HG03097 (cell line): Measurements from ENCODE around the gene CACNA2D3.

Source experiments
- ATAC-seq: cut with Tn5 transposase; IDR thresholded peaks from one replicate; pipeline ENCODE4 v1.9.1; 2021; ENCODE audit not compliant: unreplicated experiment, low FRiP score

The CACNA2D3 gene

GRCh38 chr3:54647721-54648120, 525.4 kb downstream of the CACNA2D3 start:
- ATAC-seq, result no peak

- no peak for ATAC-seq
These were observed 527.2 kb downstream of the CACNA2D3 start for GRCh38 chr3:54649551-54649950.

GRCh38 chr3:54653456-54654195, 531.3 kb downstream of the CACNA2D3 start:
- ATAC-seq, result no peak

- no peak for ATAC-seq
These were observed 532.4 kb downstream of the CACNA2D3 start for GRCh38 chr3:54654776-54655175.

GRCh38 chr3:54659347-54659746, 537.0 kb downstream of the CACNA2D3 start:
- ATAC-seq, result no peak

- no peak for ATAC-seq
These were observed 538.4 kb downstream of the CACNA2D3 start for GRCh38 chr3:54660714-54661132.

- ATAC-seq, result no peak
These were observed 538.8 kb downstream of the CACNA2D3 start for GRCh38 chr3:54661151-54661550.

GRCh38 chr3:54663501-54664011, 541.2 kb downstream of the CACNA2D3 start:
- ATAC-seq, result no peak

- ATAC-seq, result no peak
These were observed 542.8 kb downstream of the CACNA2D3 start for GRCh38 chr3:54665016-54665600.

GRCh38 chr3:54668236-54668635, 545.9 kb downstream of the CACNA2D3 start:
- ATAC-seq, result no peak

GRCh38 chr3:54670201-54671000, 548.0 kb downstream of the CACNA2D3 start:
- ATAC-seq, result no peak

- no peak for ATAC-seq
These were observed 549.2 kb downstream of the CACNA2D3 start for GRCh38 chr3:54671511-54671910.

GRCh38 chr3:54676087-54676486, 553.7 kb downstream of the CACNA2D3 start:
- ATAC-seq, result no peak

GRCh38 chr3:54681706-54682105, 559.4 kb downstream of the CACNA2D3 start:
- no peak for ATAC-seq

- no peak for ATAC-seq
These were observed 562.9 kb downstream of the CACNA2D3 start for GRCh38 chr3:54685213-54685612.

GRCh38 chr3:54691289-54691771, 569.0 kb downstream of the CACNA2D3 start:
- no peak for ATAC-seq

GRCh38 chr3:54696313-54696712, 574.0 kb downstream of the CACNA2D3 start:
- ATAC-seq, result no peak

- ATAC-seq, result no peak
These were observed 575.7 kb downstream of the CACNA2D3 start for GRCh38 chr3:54698054-54698453.

GRCh38 chr3:54703923-54704322, 581.6 kb downstream of the CACNA2D3 start:
- ATAC-seq, result no peak

- no peak for ATAC-seq
These were observed 583.4 kb downstream of the CACNA2D3 start for GRCh38 chr3:54705730-54706129.

GRCh38 chr3:54706738-54707137, 584.4 kb downstream of the CACNA2D3 start:
- no peak for ATAC-seq
